Inflammatory macrophage treated with lipopolysaccharide for 1 hour (primary cell): ENCODE results near the gene PCYT1A.
A peak's percentile ranks its signal among the peaks of the same experiment; 100 is the strongest.
"Not testable (repeated sequence)": the region's sequence is repeated elsewhere in the genome, so short reads cannot be mapped to it uniquely, and the experiment has no call there.

ENCODE experiments used
- DNase-seq, 2 donors: peaks; one replicate each; pipeline ENCODE4 v3.0.0-alpha.2; 2020 to 2022

PCYT1A gene

DNA sequence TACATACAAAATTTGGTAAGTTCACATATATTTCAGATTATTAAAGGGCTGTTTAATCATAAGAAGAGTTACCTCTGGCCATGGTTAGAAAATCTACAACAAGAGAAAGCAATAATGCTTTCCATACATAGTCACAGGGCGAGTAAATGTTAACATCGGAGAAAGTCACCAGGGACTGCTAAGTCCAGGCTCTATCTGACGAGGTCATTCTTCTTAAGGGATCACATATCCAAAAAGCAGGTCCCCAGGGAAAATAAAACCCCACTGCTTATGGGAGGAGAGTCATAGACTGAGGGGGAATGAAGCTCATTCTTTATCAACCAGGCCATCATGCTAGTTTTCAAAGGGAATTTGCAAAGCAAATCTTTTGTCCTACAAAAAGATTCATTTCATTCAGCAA, 3.1 kb downstream of the PCYT1A start:
- no peak for DNase-seq

DNA sequence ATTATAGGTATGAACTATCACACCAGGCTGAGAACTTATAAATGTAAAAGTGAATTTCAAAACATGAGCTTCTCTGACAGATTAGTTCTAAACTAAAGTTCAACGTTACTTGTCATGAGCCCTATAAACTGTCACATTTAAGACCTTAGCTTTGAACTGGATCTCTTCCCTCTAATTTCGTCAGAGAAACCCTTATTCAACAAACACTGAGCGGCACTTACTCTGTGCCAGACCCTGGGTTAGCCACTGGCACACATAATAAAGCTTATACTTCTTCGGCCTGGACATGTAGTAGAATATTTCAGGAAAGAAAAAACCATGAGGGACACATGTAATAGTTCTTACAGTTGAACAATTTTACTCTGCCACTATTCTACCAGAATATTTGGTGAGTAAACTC, 5.6 kb downstream of the PCYT1A start:
- DNase-seq: no peak

- DNase-seq: no peak
These were observed 6.7 kb downstream of the PCYT1A start for GRCh38 chr3:196280689-196281440.

DNA sequence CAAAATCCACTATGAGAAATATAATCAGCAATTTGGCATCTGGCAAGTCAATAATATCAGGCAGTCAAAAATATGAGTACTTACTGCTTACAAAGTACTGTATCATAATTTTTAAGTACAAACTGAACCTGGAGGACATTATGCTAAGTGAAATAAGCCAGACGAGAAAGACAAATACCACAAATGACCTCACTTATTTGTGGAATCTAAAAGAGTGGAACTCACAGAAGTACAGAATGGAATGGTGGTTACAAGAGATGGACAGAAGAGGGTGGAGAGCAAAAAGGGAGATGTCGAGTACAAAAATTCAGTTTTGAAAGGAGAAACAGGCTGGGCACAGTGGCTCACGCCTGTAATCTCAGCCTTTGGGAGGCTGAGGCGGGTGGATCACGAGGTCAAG, 12.4 kb downstream of the PCYT1A start:
- no peak for DNase-seq

GRCh38 chr3:196274585-196274984, 12.9 kb downstream of the PCYT1A start:
- peak; percentile 44 to 46 for DNase-seq

- no peak for DNase-seq
These were observed 13.9 kb downstream of the PCYT1A start for GRCh38 chr3:196273655-196274054.

DNA sequence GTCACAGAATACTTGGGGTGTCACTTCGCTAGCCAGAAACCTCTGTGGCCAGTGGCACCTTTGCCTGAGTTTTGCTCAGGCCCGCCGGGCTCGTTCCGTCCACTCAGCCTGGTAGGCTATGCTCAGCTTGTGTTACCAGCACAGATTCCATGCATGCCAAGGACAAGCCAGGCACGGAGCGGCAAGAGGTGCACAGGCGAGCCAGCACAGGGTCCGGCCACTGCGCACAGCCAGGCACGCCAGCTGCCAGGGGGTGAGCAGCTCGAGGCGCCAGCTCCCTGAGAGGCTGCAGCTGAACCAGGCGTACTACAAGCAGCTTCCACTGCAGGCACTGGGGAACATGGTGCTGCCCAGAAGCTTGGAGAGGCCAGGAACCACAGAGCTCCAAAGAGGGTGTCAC, 14.7 kb downstream of the PCYT1A start:
- DNase-seq: no peak

- DNase-seq: no peak
These were observed 17.0 kb downstream of the PCYT1A start for GRCh38 chr3:196270499-196270898.

- peak; percentile 47 to 59 for DNase-seq
These were observed 19.0 kb downstream of the PCYT1A start for GRCh38 chr3:196268284-196269163.

GRCh38 chr3:196263819-196264218, 23.7 kb downstream of the PCYT1A start:
- DNase-seq: no peak

DNA sequence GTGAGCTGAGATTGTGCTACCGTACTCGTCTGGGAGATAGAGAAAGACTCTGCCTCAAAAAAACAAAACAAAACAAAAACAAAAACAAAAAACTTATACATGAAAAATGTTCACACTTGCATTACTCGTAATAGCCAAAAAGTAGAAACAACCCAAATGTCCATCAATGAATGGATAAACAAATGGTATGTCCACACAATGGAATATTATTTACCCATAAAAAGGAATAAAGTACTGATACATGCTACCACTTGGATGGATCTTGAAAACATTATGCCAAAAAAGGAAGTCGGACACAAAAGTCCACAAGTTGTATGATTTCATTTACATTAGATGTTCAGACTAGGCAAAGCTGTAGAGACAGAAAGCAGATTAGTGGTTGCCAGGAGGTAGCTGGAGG, 26.7 kb downstream of the PCYT1A start:
- no peak for DNase-seq

DNA sequence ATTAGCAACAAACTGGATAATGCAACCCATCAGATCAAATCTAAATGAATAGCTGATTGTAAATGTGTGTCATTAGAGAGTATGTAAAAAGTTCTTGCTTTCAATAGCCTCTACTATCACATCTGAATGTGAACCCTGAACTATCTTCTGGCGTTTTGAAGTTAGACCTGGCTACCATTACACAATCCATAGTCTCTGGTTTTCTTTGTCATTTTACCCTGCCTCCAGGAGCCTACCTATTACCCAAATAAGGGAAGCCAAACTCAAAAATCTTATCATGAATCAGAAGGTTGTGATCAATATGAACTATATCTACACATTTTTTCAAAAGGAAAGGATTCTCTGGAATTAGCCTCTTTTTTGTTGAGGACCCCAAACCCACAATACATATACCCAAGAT, 31.8 kb downstream of the PCYT1A start:
- DNase-seq: no peak

- no peak for DNase-seq
These were observed 32.9 kb downstream of the PCYT1A start for GRCh38 chr3:196254376-196255283.

DNA sequence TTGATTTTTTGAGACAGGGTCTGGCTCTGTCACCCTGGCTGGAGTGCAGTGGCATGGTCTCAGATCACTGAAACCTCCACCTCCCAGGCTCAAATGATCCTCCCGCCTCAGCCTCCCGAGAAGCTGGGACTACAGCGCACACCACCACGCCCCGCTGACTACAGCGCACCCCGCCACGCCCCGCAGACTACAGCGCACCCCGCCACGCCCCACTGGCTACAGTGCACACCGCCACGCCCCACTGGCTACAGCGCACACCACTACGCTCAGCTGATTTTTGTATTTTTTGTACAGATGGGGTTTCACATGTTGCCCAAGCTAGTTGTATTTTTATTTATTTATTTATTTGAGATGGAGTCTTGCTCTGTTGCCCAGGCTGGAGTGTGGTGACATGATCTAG, 35.6 kb downstream of the PCYT1A start:
- no peak for DNase-seq

- DNase-seq: peak in 1 of 2 donors; percentile 65
These were observed 40.8 kb downstream of the PCYT1A start for GRCh38 chr3:196246612-196247308.

DNA sequence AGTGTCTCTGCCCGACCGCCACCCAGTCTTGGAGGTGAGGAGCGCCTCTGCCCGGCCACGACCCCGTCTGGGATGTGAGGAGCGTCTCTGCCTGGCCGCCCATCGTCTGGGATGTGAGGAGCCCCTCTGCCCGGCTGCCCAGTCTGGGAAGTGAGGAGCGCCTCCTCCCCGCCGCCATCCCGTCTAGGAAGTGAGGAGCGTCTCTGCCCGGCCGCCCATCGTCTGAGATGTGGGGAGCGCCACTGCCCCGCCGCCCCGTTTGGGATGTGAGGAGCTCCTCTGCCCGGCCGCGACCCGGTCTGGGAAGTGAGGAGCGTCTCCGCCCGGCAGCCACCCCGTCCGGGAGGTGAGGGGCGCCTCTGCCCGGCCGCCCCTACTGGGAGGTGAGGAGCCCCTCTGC, 43.4 kb downstream of the PCYT1A start:
- DNase-seq: not testable (repeated sequence)

- no peak for DNase-seq
These were observed 45.8 kb downstream of the PCYT1A start for GRCh38 chr3:196241704-196242103.

DNA sequence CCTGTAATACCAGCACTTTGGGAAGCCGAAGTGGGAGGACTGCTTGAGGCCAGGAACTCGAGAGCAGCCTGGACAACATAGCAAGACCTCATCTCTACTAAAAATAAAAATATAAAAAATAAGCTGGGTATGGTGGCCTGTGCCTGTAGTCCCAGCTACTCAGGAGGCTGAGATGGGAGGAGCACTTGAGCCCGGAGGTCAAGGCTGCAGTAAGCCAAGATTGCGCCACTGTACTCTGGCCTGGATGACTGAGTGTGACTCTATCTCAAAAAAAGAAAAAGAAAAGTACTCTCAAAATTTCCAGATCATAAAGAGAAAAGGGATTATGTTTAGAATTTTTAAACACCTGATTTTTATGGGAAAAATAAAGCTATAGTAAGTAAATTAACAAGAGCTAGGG, 47.1 kb downstream of the PCYT1A start:
- DNase-seq: no peak

- DNase-seq: peak; percentile 43 to 45
These were observed 48.6 kb downstream of the PCYT1A start for GRCh38 chr3:196238612-196239560.

GRCh38 chr3:196237203-196237602, 50.3 kb downstream of the PCYT1A start:
- DNase-seq: no peak

DNA sequence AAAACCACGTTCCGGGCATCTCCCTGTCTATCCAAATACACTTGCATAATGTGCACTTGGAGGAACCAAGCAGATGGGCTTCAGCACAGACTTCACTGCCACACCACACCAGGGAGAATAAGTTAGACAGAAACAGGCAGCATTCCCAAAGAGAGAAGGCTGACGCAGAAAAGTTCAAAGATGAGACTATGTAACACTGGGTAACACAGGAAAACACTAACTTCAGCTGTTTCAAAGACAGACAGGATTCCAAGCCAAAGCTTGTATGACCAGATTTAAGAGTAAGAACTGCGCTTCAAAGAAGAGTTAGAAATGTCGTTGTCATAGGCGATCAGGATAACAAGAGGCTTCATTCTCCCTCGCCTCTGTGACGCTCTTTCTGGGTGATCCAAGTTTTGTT, 51.3 kb downstream of the PCYT1A start:
- DNase-seq: no peak
